ENCODE data around the gene CNTNAP2. TPM values are rescaled to one million over a fixed set of nuclear protein-coding genes. Genes with fewer than 3 reads are reported as not detected.

The CNTNAP2 gene
- total and polyA plus RNA-seq, 2 of the 4 experiments (the other 2 are of a cell fraction), result not detected

DNA sequence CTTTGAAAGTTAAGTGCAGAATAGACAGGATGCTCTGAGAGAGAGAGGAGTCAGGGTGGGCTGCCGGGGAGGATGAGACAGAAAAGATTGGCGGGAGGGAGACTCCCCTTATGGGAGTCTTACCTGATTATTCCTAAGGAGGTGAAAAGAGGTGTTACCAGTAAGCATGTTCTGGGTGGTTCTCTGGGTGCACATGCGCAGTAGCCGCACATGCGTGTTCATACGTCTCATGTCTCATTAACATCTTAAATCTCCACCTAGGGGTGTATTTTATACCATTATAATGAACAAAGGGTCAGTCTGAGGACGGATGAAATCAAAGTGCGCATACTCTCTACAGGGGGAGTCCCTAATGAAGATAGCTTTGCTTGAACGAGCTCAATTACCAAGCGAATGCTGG, 1881.0 kb downstream of the CNTNAP2 start:
- ChIA-PET POLR2A (ENCODE audit: unreplicated experiment) (no interaction called here), CTCF (no interaction called here)
- 80% methylated on average over 1 of the region's 10 CpGs; no CpG with 5 or more reads in 1 of the 2 experiments for WGBS, 2 experiments (ENCODE audit: extremely low coverage in 2 of 2, insufficient read length in 1 of 2)
- Histone ChIP-seq H4K20me1 (ENCODE audit: insufficient read depth, low read length) (no peaks in the 10 kb centered on the region), H2AK5ac (ENCODE audit: low read depth, low read length) (no peak overlapping the region), H3K56ac (ENCODE audit: extremely low read depth, insufficient read depth, low read length) (no peak overlapping the region), H3K4me2 (ENCODE audit: low read depth, low read length) (no peak overlapping the region), H2BK20ac (ENCODE audit: low read depth, low read length) (no peak overlapping the region), H2BK5ac (ENCODE audit: low read depth, low read length, poor library complexity, severe bottlenecking) (no peak overlapping the region), H3K23ac (ENCODE audit: low read depth, low read length) (no peak overlapping the region), H3K9ac (ENCODE audit: low read depth, low read length) (no peak overlapping the region), H2AFZ (replicated peaks; ENCODE audit: low read length, poor library complexity) (no peak overlapping the region), H3K36me3 (ENCODE audit: control insufficient read depth, insufficient read depth, low read length) (no peaks in the 10 kb centered on the region), H3K14ac (replicated peaks; ENCODE audit: low read depth, low read length) (no peak overlapping the region), H3K79me1 (ENCODE audit: low read depth in 1 of 2, low read length in 2 of 2) (no peaks in the 10 kb centered on the region), H3K9me1 (ENCODE audit: insufficient read depth, low read length) (no peaks in the 10 kb centered on the region), H3K18ac (ENCODE audit: low read depth, low read length) (no peak overlapping the region), H3K27me3 (ENCODE audit: control insufficient read depth, insufficient read depth, low read length) (no peaks in the 10 kb centered on the region), H4K8ac (ENCODE audit: low read depth in 2 of 2, low read length in 2 of 2) (no peak overlapping the region), H3K4ac (ENCODE audit: low read depth, low read length) (no peak overlapping the region), H2BK120ac (ENCODE audit: low read depth, low read length) (no peak overlapping the region), H3K9me3 (ENCODE audit: control insufficient read depth, insufficient read depth, low read length) (peaks cover 13% of the 10 kb centered on the region), H4K5ac (ENCODE audit: low read depth, low read length) (no peak overlapping the region), H2BK15ac (ENCODE audit: low read depth, low read length) (no peak overlapping the region), H3K27ac (ENCODE audit: insufficient read depth, low read length) (no peak overlapping the region), H3K4me3 (ENCODE audit: insufficient read depth, low read depth, low read length) (no peak overlapping the region), H4K91ac (ENCODE audit: insufficient read depth, low read depth, low read length) (no peak overlapping the region), H3K4me1 (ENCODE audit: control insufficient read depth, insufficient read depth, low read length) (no peaks in the 10 kb centered on the region), H2AK9ac (replicated peaks; ENCODE audit: low read depth, low read length, poor library complexity) (no peak overlapping the region)
- TF ChIP-seq MAFK (IDR thresholded peaks at IDR 0.05; ENCODE audit: low read depth, low read length), result no peak
- in situ Hi-C loops (cut with MboI; ENCODE audit: low sequenced_read_pairs), result no loop called here
- intact Hi-C loops (cut with micrococcal nuclease), result no loop called here
- dilution Hi-C loops (cut with HindIII; ENCODE audit: low sequenced_read_pairs, unreplicated experiment), result no loop called here
- ATAC-seq (ENCODE audit: low read depth), result no peak
- DNase-seq, result no peak
- no TSS peak for BruUV-seq (replicated peaks)
